SK-N-SH (cell line): ENCODE measurements around the gene RBBP8NL. TPM values are rescaled to one million over a fixed set of nuclear protein-coding genes. Genes with fewer than 3 reads are reported as not detected.

ENCODE experiments used
- CTCF ChIA-PET: fragments of 300-600, 350-600 bp; formaldehyde crosslinking; extraction: SDS; loops from one replicate; lab custom pipeline; 2021; lab: Yijun Ruan, JAX
- POLR2A ChIA-PET: fragments of 350-600 bp; sonication (Branson Sonifier 250); formaldehyde crosslinking; extraction: SDS; loops from one replicate; lab custom pipeline; 2020; ENCODE audit warnings: antibody characterized with exemption, inconsistent platforms; lab: Yijun Ruan, JAX
- DNase-seq: peaks from one replicate; pipeline ENCODE4 v3.0.0; 2012
- H2AFZ ChIP-seq: fragments of 200-600 bp; sonication (generic); 2 replicates; pipeline ENCODE4 v1.8.1; 2016; ENCODE audit warnings: antibody characterized with exemption, mild to moderate bottlenecking, low read depth
- H3F3A ChIP-seq: fragments of 200-600 bp; sonication (generic); replicated peaks from 2 replicates; pipeline ENCODE3; 2016; ENCODE audit warnings: antibody characterized with exemption, mild to moderate bottlenecking; ENCODE audit not compliant: insufficient read depth
- H3K27ac ChIP-seq, 2 experiments: fragments of 200-500 bp in 1 of 2; fragments of 200-600 bp in 1 of 2; sonication (Bioruptor generic) in 1 of 2; sonication (generic), shearing (Covaris generic) in 1 of 2; 2 replicates each; pipeline versions ENCODE4 v1.5.1 to v1.6.1; 2014 to 2016; ENCODE audit warnings: low read depth in 2 of 2, inconsistent platforms in 1 of 2, low read length in 1 of 2, mild to moderate bottlenecking in 1 of 2, mixed read lengths in 1 of 2
- H3K27me3 ChIP-seq: fragments of 200-600 bp; sonication (generic), shearing (Covaris generic); 2 replicates; pipeline ENCODE4 v1.6.1; 2016; ENCODE audit warnings: mixed run types; ENCODE audit not compliant: insufficient read depth
- H3K36me3 ChIP-seq, 2 experiments: fragments of 200-500 bp in 1 of 2; fragments of 200-600 bp in 1 of 2; sonication (Bioruptor generic) in 1 of 2; sonication (generic) in 1 of 2; replicated peaks in 1 of 2; 2 replicates each; pipeline versions ENCODE3 to v1.5.1; 2014 to 2016; ENCODE audit warnings: low read length in 1 of 2, mild to moderate bottlenecking in 1 of 2; ENCODE audit not compliant: insufficient read depth in 2 of 2, control insufficient read depth in 1 of 2
- H3K4me1 ChIP-seq, 2 experiments: fragments of 200-500 bp in 1 of 2; fragments of 200-600 bp in 1 of 2; sonication (Bioruptor generic) in 1 of 2; sonication (generic), shearing (Covaris generic) in 1 of 2; 2 replicates each; pipeline versions ENCODE4 v1.5.1 to v1.6.1; 2014 to 2016; ENCODE audit warnings: low read depth in 1 of 2, low read length in 1 of 2, mixed run types in 1 of 2; ENCODE audit not compliant: insufficient read depth in 2 of 2, control insufficient read depth in 1 of 2
- H3K4me2 ChIP-seq: fragments of 200-600 bp; sonication (generic), shearing (Covaris generic); 2 replicates; pipeline ENCODE4 v1.6.1; 2017; ENCODE audit warnings: mixed run types
- H3K4me3 ChIP-seq, 2 experiments: fragments of 200-500 bp in 1 of 2; fragments of 200-600 bp in 1 of 2; sonication (Bioruptor generic) in 1 of 2; sonication (generic), shearing (Covaris generic) in 1 of 2; 2 replicates each; pipeline versions ENCODE4 v1.5.1 to v1.8.1; 2014 to 2016; ENCODE audit warnings: low read depth in 2 of 2, inconsistent platforms in 1 of 2, low read length in 1 of 2, mild to moderate bottlenecking in 1 of 2, mixed read lengths in 1 of 2, moderate library complexity in 1 of 2
- H3K79me2 ChIP-seq: fragments of 200-600 bp; sonication (generic); 2 replicates; pipeline ENCODE4 v1.8.1; 2017; ENCODE audit warnings: mild to moderate bottlenecking; ENCODE audit not compliant: insufficient read depth
- H3K9ac ChIP-seq: fragments of 200-600 bp; sonication (generic); 2 replicates; pipeline ENCODE4 v1.6.1; 2017; ENCODE audit warnings: mixed run types
- H3K9me2 ChIP-seq: fragments of 200-600 bp; sonication (generic); 2 replicates; pipeline ENCODE4 v1.6.1; 2017; ENCODE audit warnings: mixed run types
- H3K9me3 ChIP-seq: fragments of 200-600 bp; sonication (generic); 2 replicates; pipeline ENCODE4 v1.6.1; 2017; ENCODE audit warnings: mixed run types, mild to moderate bottlenecking, moderate library complexity
- H4K20me1 ChIP-seq: fragments of 200-600 bp; sonication (generic); 2 replicates; pipeline ENCODE4 v1.6.1; 2017; ENCODE audit warnings: mild to moderate bottlenecking, mixed run types; ENCODE audit not compliant: insufficient read depth
- EP300 ChIP-seq, 2 experiments: IDR thresholded peaks; 2 replicates each; pipeline versions ENCODE4 v1.4.0 to v1.6.1; 2012; ENCODE audit warnings: borderline replicate concordance in 1 of 2, low read depth in 1 of 2, low read length in 1 of 2
- JUND ChIP-seq: IDR thresholded peaks from 2 replicates; pipeline ENCODE4 v1.4.0; 2012
- RCOR1 ChIP-seq: fragments of 150-350 bp; IDR thresholded peaks from 2 replicates; pipeline ENCODE4 v1.6.1; 2017; ENCODE audit warnings: antibody characterized with exemption, low read length
- SIN3A ChIP-seq: IDR thresholded peaks from 2 replicates; pipeline ENCODE4 v1.6.1; 2012; ENCODE audit warnings: low read depth, mild to moderate bottlenecking, low read length, moderate library complexity, borderline replicate concordance
- ZBTB33 ChIP-seq: IDR thresholded peaks from 2 replicates; pipeline ENCODE4 v1.4.0; 2012; ENCODE audit warnings: low read depth, borderline replicate concordance
- WGBS: methylation state at CpG from one replicate; pipeline ENCODE4 v1.1.6; 2017; ENCODE audit warnings: low lambda C conversion rate; 5-methylcytosine and 5-hydroxymethylcytosine counted together
- polyA plus RNA-seq, 3 experiments: library from polyadenylated mRNA; depleted of rRNA; stranded (reverse); fragments of >200 nt; gene quantifications; 2 replicates each; pipeline ENCODE4 v1.2.3, GENCODE V29; 2012
- TF ChIP-seq, protein P1 (sequence below): IDR thresholded peaks from 2 replicates; pipeline ENCODE4 v1.6.1; 2012; ENCODE audit warnings: mild to moderate bottlenecking, low read depth, low read length, moderate library complexity
- TF ChIP-seq, protein P2 (sequence below): fragments of 150-350 bp; IDR thresholded peaks from 2 replicates; pipeline ENCODE4 v1.6.1; 2017; ENCODE audit warnings: antibody characterized with exemption, low read length, low read depth, borderline replicate concordance

The RBBP8NL gene
- polyA plus RNA-seq, 1 of the 3 experiments (the other 2 are of a cell fraction), result not detected

DNA sequence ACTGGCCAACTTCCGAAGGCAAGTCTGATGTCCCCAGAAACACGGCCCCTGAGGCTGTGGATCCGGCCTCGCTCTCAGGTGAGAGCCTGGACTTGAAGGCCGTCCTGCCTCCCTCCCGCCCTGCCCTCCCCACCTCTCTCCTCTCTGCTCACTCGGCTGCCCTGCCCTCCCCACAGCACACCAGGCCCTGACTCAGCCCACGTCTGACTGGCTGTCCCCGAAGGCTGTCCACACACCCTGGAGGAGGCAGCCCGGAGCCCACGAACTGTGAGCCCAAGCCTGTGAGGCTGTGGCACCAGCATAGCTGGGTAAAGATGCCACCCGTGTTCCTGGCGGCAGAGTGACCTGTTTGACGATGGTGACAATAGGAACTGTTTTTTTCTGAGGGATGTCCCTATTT is 32.1 kb upstream of the RBBP8NL start:
- Histone ChIP-seq H3K36me3 (no peaks in the 10 kb centered on the region), H3K9me3 (no peaks in the 10 kb centered on the region), H3K9ac (no peak overlapping the region), H3K4me3 (no peak overlapping the region), H4K20me1 (no peaks in the 10 kb centered on the region), H2AFZ (no peak overlapping the region), H3K27me3 (no peaks in the 10 kb centered on the region), H3F3A (no peaks in the 10 kb centered on the region), H3K4me1 (no peaks in the 10 kb centered on the region; a peak in 1 of 4 replicates), H3K27ac (no peak overlapping the region), H3K79me2 (no peaks in the 10 kb centered on the region), H3K9me2 (no peaks in the 10 kb centered on the region), H3K4me2 (no peak overlapping the region)
- POLR2A ChIA-PET, result no interaction called here
- WGBS, result 27% methylated on average over 5 of the region's 14 CpGs
- DNase-seq, result no peak
- CTCF ChIA-PET, result no interaction called here
- TF ChIP-seq ZBTB33, result no peak
- TF ChIP-seq, protein P1, sequence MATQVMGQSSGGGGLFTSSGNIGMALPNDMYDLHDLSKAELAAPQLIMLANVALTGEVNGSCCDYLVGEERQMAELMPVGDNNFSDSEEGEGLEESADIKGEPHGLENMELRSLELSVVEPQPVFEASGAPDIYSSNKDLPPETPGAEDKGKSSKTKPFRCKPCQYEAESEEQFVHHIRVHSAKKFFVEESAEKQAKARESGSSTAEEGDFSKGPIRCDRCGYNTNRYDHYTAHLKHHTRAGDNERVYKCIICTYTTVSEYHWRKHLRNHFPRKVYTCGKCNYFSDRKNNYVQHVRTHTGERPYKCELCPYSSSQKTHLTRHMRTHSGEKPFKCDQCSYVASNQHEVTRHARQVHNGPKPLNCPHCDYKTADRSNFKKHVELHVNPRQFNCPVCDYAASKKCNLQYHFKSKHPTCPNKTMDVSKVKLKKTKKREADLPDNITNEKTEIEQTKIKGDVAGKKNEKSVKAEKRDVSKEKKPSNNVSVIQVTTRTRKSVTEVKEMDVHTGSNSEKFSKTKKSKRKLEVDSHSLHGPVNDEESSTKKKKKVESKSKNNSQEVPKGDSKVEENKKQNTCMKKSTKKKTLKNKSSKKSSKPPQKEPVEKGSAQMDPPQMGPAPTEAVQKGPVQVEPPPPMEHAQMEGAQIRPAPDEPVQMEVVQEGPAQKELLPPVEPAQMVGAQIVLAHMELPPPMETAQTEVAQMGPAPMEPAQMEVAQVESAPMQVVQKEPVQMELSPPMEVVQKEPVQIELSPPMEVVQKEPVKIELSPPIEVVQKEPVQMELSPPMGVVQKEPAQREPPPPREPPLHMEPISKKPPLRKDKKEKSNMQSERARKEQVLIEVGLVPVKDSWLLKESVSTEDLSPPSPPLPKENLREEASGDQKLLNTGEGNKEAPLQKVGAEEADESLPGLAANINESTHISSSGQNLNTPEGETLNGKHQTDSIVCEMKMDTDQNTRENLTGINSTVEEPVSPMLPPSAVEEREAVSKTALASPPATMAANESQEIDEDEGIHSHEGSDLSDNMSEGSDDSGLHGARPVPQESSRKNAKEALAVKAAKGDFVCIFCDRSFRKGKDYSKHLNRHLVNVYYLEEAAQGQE, result no peak

- CTCF ChIA-PET, result no interaction called here
- Histone ChIP-seq H2AFZ (no peak overlapping the region), H3K9me3 (no peaks in the 10 kb centered on the region), H3K79me2 (no peaks in the 10 kb centered on the region), H3K9ac (no peak overlapping the region), H3K27me3 (no peaks in the 10 kb centered on the region), H3K4me3 (no peak overlapping the region), H3K27ac (no peak overlapping the region), H3K4me2 (no peak overlapping the region), H3K9me2 (no peaks in the 10 kb centered on the region), H3K4me1 (no peaks in the 10 kb centered on the region; a peak in 1 of 4 replicates), H3K36me3 (no peaks in the 10 kb centered on the region), H3F3A (no peaks in the 10 kb centered on the region), H4K20me1 (no peaks in the 10 kb centered on the region)
- TF ChIP-seq JUND, result no peak
- no peak for TF ChIP-seq SIN3A
- no peak for TF ChIP-seq RCOR1
- no peak for TF ChIP-seq EP300 (IDR thresholded peaks at IDR 0.05; ENCODE audit: borderline replicate concordance in 1 of 2, low read depth in 1 of 2, low read length in 1 of 2)
- TF ChIP-seq, protein P2, sequence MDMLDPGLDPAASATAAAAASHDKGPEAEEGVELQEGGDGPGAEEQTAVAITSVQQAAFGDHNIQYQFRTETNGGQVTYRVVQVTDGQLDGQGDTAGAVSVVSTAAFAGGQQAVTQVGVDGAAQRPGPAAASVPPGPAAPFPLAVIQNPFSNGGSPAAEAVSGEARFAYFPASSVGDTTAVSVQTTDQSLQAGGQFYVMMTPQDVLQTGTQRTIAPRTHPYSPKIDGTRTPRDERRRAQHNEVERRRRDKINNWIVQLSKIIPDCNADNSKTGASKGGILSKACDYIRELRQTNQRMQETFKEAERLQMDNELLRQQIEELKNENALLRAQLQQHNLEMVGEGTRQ, result no peak
- POLR2A ChIA-PET, result no interaction called here
- DNase-seq, result no peak
- WGBS, result 65% methylated on average over 15 of the region's 41 CpGs
These were observed 31.2 kb upstream of the RBBP8NL start for GRCh38 chr20:62458275-62459251.
